PC-9 (cell line): ENCODE data around the gene ACYP2.

ENCODE experiments used
- EZH2 ChIP-seq: fragments of 200-600 bp; sonication (generic); IDR thresholded peaks from 2 replicates; pipeline ENCODE4 v1.8.0; 2017; ENCODE audit warnings: antibody characterized with exemption, low read depth
- TF ChIP-seq, protein P1 (sequence below): fragments of 200-600 bp; sonication (generic); conservative IDR thresholded peaks from 2 replicates; pipeline ENCODE4 v1.6.1; 2017; ENCODE audit warnings: mixed run types, antibody characterized with exemption, mild to moderate bottlenecking, moderate library complexity

- TF ChIP-seq, protein P1, sequence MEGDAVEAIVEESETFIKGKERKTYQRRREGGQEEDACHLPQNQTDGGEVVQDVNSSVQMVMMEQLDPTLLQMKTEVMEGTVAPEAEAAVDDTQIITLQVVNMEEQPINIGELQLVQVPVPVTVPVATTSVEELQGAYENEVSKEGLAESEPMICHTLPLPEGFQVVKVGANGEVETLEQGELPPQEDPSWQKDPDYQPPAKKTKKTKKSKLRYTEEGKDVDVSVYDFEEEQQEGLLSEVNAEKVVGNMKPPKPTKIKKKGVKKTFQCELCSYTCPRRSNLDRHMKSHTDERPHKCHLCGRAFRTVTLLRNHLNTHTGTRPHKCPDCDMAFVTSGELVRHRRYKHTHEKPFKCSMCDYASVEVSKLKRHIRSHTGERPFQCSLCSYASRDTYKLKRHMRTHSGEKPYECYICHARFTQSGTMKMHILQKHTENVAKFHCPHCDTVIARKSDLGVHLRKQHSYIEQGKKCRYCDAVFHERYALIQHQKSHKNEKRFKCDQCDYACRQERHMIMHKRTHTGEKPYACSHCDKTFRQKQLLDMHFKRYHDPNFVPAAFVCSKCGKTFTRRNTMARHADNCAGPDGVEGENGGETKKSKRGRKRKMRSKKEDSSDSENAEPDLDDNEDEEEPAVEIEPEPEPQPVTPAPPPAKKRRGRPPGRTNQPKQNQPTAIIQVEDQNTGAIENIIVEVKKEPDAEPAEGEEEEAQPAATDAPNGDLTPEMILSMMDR = no peak
- no peak for TF ChIP-seq EZH2
These were observed 232.2 kb downstream of the ACYP2 start for GRCh38 chr2:54347622-54348021.
